ENCODE data around the gene TRNT1.

GRCh38 chr3:3107181-3107580, 19.6 kb upstream of the TRNT1 start:
- TF ChIP-seq POLR2AphosphoS5 (IDR thresholded peaks at IDR 0.05; ENCODE audit: low read depth, low read length) (no peak), CTCF (IDR thresholded peaks at IDR 0.05; ENCODE audit: control extremely low read depth in 1 of 3, insufficient read depth in 1 of 3, low read depth in 1 of 3, low read length in 3 of 3) (no peak), CHD1 (IDR thresholded peaks at IDR 0.05; ENCODE audit: low read depth, low read length) (no peak), FOSL1 (IDR thresholded peaks at IDR 0.05; ENCODE audit: insufficient read depth, low read depth, low read length) (no peak), CBX8 (IDR thresholded peaks at IDR 0.05; ENCODE audit: borderline replicate concordance, low read depth, low read length) (no peak), BRCA1 (IDR thresholded peaks at IDR 0.05; ENCODE audit: low read depth, low read length) (no peak), TCF12 (IDR thresholded peaks at IDR 0.05; ENCODE audit: low read depth, low read length) (no peak), SRF (IDR thresholded peaks at IDR 0.05; ENCODE audit: low read depth, low read length) (no peak), JUN (IDR thresholded peaks at IDR 0.05; ENCODE audit: low read depth, low read length) (no peak)
